GM18517 (cell line): ENCODE data around the gene MACF1.
A peak's percentile ranks its signal among the peaks of the same experiment; 100 is the strongest.

Experiments
- ATAC-seq: cut with Tn5 transposase; IDR thresholded peaks from one replicate; pipeline ENCODE4 v1.9.1; 2021; ENCODE audit warnings: mild to moderate bottlenecking, moderate library complexity; ENCODE audit not compliant: unreplicated experiment

The MACF1 gene

GRCh38 chr1:39386997-39387396 lies 182.5 kb downstream of the MACF1 start:
- no peak for ATAC-seq

GRCh38 chr1:39387452-39387851 lies 183.0 kb downstream of the MACF1 start:
- no peak for ATAC-seq

- ATAC-seq: no peak
These were observed 187.5 kb downstream of the MACF1 start for GRCh38 chr1:39391691-39392679.

- no peak for ATAC-seq
These were observed 188.5 kb downstream of the MACF1 start for GRCh38 chr1:39392851-39393573.

- no peak for ATAC-seq
These were observed 189.2 kb downstream of the MACF1 start for GRCh38 chr1:39393645-39394044.

- ATAC-seq: no peak
These were observed 189.6 kb downstream of the MACF1 start for GRCh38 chr1:39394059-39394458.

GRCh38 chr1:39394598-39394997 lies 190.1 kb downstream of the MACF1 start:
- no peak for ATAC-seq

GRCh38 chr1:39395357-39395831 lies 190.9 kb downstream of the MACF1 start:
- no peak for ATAC-seq

GRCh38 chr1:39396671-39397070 lies 192.2 kb downstream of the MACF1 start:
- no peak for ATAC-seq

GRCh38 chr1:39397487-39397886 lies 193.0 kb downstream of the MACF1 start:
- no peak for ATAC-seq

GRCh38 chr1:39398278-39399021 lies 194.0 kb downstream of the MACF1 start:
- ATAC-seq: no peak

- ATAC-seq: no peak
These were observed 196.6 kb downstream of the MACF1 start for GRCh38 chr1:39401106-39401505.

- ATAC-seq: no peak
These were observed 200.4 kb downstream of the MACF1 start for GRCh38 chr1:39404876-39405275.

GRCh38 chr1:39405358-39405757 lies 200.9 kb downstream of the MACF1 start:
- ATAC-seq: no peak

- no peak for ATAC-seq
These were observed 202.3 kb downstream of the MACF1 start for GRCh38 chr1:39406533-39407450.

GRCh38 chr1:39407510-39407895 lies 203.0 kb downstream of the MACF1 start:
- no peak for ATAC-seq

- ATAC-seq: no peak
These were observed 203.6 kb downstream of the MACF1 start for GRCh38 chr1:39407896-39408640.

GRCh38 chr1:39408641-39409054 lies 204.2 kb downstream of the MACF1 start:
- ATAC-seq: peak; percentile 59
